Measurements from ENCODE around the gene SLC26A8.
"Not testable (repeated sequence)": the region's sequence is repeated elsewhere in the genome, so short reads cannot be mapped to it uniquely, and the experiment has no call there.

DNA sequence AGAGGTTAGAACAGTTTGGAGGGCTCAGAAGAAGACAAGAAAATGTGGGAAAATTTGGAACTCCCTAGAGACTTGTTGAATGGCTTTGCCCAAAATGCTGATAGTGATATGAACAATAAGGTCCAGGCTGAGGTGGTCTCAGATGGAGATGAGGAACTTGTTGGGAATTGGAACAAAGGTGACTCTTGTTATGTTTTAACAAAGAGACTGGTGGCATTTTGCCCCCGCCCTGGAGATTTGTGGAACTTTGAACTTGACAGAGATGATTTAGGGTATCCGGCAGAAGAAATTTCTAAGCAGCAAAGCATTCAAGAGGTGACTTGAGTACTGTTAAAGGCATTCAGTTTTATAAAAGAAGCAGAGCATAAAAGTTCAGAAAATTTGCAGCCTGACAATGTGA, 84.4 kb downstream of the SLC26A8 start:
- TF ChIP-seq, protein P1, sequence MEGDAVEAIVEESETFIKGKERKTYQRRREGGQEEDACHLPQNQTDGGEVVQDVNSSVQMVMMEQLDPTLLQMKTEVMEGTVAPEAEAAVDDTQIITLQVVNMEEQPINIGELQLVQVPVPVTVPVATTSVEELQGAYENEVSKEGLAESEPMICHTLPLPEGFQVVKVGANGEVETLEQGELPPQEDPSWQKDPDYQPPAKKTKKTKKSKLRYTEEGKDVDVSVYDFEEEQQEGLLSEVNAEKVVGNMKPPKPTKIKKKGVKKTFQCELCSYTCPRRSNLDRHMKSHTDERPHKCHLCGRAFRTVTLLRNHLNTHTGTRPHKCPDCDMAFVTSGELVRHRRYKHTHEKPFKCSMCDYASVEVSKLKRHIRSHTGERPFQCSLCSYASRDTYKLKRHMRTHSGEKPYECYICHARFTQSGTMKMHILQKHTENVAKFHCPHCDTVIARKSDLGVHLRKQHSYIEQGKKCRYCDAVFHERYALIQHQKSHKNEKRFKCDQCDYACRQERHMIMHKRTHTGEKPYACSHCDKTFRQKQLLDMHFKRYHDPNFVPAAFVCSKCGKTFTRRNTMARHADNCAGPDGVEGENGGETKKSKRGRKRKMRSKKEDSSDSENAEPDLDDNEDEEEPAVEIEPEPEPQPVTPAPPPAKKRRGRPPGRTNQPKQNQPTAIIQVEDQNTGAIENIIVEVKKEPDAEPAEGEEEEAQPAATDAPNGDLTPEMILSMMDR (IDR thresholded peaks at IDR 0.05; ENCODE audit: borderline replicate concordance, extremely low read depth, low read length, poor library complexity, severe bottlenecking) = not testable (repeated sequence)
- TF ChIP-seq EZH2 (IDR thresholded peaks at IDR 0.05; ENCODE audit: borderline replicate concordance, low read depth, low read length, severe bottlenecking) = not testable (repeated sequence)
